ENCODE results near the gene MYNN. TPM values are rescaled to one million over a fixed set of nuclear protein-coding genes. Genes with fewer than 3 reads are reported as not detected.
A peak's percentile ranks its signal among the peaks of the same experiment; 100 is the strongest.

MYNN gene
- total and polyA plus RNA-seq, 9 of the 15 experiments (the other 6 are each of a cell fraction or from before 2014, with no cell fraction given): 10.4 to 35.7 (median 21.3) TPM

GRCh38 chr3:169758359-169758994 is 14.7 kb upstream of the MYNN start (continued):
- TF ChIP-seq NCOR1 (IDR thresholded peaks at IDR 0.05) (peak; percentile 29; the same call in 1 of the 2 replicates), CUX1 (CRISPR knock-in tag; IDR thresholded peaks at IDR 0.05) (no peak), SMARCA4 (IDR thresholded peaks at IDR 0.05) (peak; percentile 86), CREB3L1 (IDR thresholded peaks at IDR 0.05; ENCODE audit: borderline replicate concordance, low read depth) (no peak)

All from K562 (cell line).